OCI-LY1 (cell line): ENCODE data around the gene C1QTNF6.

Source experiments
- EZH2 ChIP-seq: fragments of 200-600 bp; sonication (generic), shearing (Covaris generic); IDR thresholded peaks from 2 replicates; pipeline ENCODE4 v1.8.0; 2017; ENCODE audit warnings: borderline replicate concordance, mixed run types, mild to moderate bottlenecking, antibody characterized with exemption, low read length, moderate library complexity, mixed read lengths
- TF ChIP-seq, protein P1 (sequence below): fragments of 200-600 bp; sonication (generic), shearing (Covaris generic); IDR thresholded peaks from 2 replicates; pipeline ENCODE4 v1.5.1; 2017; ENCODE audit warnings: mild to moderate bottlenecking, antibody characterized with exemption, low read length, moderate library complexity, mixed read lengths

DNA sequence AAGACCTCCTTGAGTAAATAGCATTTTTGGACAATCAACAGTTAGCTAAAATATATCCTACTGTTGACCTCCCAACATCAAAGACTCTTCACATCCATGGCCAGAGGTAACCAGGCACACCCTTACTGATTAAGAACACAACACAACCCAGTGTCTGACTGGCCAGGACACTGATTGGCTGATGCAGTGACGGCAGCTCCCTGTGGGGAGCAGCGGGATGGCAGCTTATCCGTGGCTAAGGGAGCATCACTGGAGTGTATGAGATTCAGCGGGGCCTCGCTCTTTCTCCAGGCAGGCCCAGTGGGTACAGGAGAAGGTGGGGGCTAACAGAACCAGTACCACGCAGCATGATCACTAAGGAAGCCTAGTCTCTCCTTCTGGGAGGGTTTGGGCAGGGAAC, 28.0 kb downstream of the C1QTNF6 start:
- no peak for TF ChIP-seq EZH2
- TF ChIP-seq, protein P1, sequence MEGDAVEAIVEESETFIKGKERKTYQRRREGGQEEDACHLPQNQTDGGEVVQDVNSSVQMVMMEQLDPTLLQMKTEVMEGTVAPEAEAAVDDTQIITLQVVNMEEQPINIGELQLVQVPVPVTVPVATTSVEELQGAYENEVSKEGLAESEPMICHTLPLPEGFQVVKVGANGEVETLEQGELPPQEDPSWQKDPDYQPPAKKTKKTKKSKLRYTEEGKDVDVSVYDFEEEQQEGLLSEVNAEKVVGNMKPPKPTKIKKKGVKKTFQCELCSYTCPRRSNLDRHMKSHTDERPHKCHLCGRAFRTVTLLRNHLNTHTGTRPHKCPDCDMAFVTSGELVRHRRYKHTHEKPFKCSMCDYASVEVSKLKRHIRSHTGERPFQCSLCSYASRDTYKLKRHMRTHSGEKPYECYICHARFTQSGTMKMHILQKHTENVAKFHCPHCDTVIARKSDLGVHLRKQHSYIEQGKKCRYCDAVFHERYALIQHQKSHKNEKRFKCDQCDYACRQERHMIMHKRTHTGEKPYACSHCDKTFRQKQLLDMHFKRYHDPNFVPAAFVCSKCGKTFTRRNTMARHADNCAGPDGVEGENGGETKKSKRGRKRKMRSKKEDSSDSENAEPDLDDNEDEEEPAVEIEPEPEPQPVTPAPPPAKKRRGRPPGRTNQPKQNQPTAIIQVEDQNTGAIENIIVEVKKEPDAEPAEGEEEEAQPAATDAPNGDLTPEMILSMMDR, result no peak
